Right atrium auricular region (tissue), 2 donors: ENCODE results near the gene GYPC. TPM values are rescaled to one million over a fixed set of nuclear protein-coding genes. Genes with fewer than 3 reads are reported as not detected.
"Not testable (repeated sequence)": the region's sequence is repeated elsewhere in the genome, so short reads cannot be mapped to it uniquely, and the experiment has no call there.

Experiments used
- DNase-seq: peaks from one replicate; pipeline ENCODE4 v3.0.0-alpha.2; 2019; ENCODE audit warnings: low spot score
- H3K27ac ChIP-seq, 2 donors: fragments of 200-600 bp; sonication (generic); 1 replicate in 1 of 2; 2 replicates in 1 of 2; pipeline ENCODE4 v1.5.1; 2016 to 2019
- H3K27me3 ChIP-seq, 2 donors: fragments of 200-600 bp; sonication (generic); one replicate each; pipeline versions ENCODE4 v1.5.1 to v1.6.0; 2017 to 2019
- H3K36me3 ChIP-seq: fragments of 200-600 bp; sonication (generic); one replicate; pipeline ENCODE4 v1.5.1; 2016
- H3K4me1 ChIP-seq, 2 donors: fragments of 200-600 bp; sonication (generic); one replicate each; pipeline versions ENCODE4 v1.5.1 to v1.6.0; 2017 to 2019
- H3K4me3 ChIP-seq, 2 donors: fragments of 200-600 bp; sonication (generic); 1 replicate in 1 of 2; 2 replicates in 1 of 2; pipeline ENCODE4 v1.5.1; 2017 to 2019; ENCODE audit warnings: mild to moderate bottlenecking in 1 of 2, moderate library complexity in 1 of 2
- H3K9me3 ChIP-seq, 2 donors: fragments of 200-600 bp; sonication (generic); one replicate each; pipeline ENCODE4 v1.5.1; 2019
- total RNA-seq, 2 donors: library from RNA; depleted of rRNA; stranded (reverse); fragments of >200 nt; gene quantifications; one replicate each; pipeline ENCODE4 v1.1.0, GENCODE V29; 2016
- TF ChIP-seq, protein P1 (sequence below), 2 donors: fragments of 200-600 bp; sonication (generic); IDR thresholded peaks; one replicate each; pipeline ENCODE4 v1.5.1; 2019; ENCODE audit warnings: antibody characterized with exemption in 2 of 2

The GYPC gene
- total RNA-seq, 2 donors from 2014 or later: 53.8 to 74.9 TPM

DNA sequence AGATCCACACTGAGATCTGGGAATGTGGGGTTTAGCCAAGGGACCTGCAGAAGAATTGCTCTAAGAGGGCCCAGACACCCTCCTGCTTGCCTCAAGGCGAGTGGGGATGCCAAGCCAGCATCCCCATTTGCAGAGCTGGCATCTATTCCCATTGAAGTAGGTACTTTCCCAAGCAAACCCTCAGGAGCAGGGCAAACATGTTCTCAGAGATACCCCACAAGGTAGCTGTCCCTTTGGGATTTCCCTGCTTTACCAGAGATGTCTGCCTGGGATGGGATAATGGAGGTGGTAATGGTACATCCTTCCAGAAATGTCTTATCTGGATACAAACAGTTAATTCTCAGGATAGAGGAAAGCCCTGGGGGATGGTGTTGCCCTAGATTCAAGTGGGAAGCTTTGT lies 51.2 kb downstream of the GYPC start:
- TF ChIP-seq, protein P1, sequence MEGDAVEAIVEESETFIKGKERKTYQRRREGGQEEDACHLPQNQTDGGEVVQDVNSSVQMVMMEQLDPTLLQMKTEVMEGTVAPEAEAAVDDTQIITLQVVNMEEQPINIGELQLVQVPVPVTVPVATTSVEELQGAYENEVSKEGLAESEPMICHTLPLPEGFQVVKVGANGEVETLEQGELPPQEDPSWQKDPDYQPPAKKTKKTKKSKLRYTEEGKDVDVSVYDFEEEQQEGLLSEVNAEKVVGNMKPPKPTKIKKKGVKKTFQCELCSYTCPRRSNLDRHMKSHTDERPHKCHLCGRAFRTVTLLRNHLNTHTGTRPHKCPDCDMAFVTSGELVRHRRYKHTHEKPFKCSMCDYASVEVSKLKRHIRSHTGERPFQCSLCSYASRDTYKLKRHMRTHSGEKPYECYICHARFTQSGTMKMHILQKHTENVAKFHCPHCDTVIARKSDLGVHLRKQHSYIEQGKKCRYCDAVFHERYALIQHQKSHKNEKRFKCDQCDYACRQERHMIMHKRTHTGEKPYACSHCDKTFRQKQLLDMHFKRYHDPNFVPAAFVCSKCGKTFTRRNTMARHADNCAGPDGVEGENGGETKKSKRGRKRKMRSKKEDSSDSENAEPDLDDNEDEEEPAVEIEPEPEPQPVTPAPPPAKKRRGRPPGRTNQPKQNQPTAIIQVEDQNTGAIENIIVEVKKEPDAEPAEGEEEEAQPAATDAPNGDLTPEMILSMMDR (IDR thresholded peaks at IDR 0.05): no peak
- H3K27me3 ChIP-seq: no peaks in the 10 kb centered on the region
- no peak overlapping the region for H3K4me3 ChIP-seq
- no peak overlapping the region for H3K27ac ChIP-seq
- peaks cover 0 to 10% of the 10 kb centered on the region in 2 donors for H3K4me1 ChIP-seq
- peak; percentile 5 for DNase-seq
- no peaks in the 10 kb centered on the region for H3K9me3 ChIP-seq
- no peaks in the 10 kb centered on the region for H3K36me3 ChIP-seq

DNA sequence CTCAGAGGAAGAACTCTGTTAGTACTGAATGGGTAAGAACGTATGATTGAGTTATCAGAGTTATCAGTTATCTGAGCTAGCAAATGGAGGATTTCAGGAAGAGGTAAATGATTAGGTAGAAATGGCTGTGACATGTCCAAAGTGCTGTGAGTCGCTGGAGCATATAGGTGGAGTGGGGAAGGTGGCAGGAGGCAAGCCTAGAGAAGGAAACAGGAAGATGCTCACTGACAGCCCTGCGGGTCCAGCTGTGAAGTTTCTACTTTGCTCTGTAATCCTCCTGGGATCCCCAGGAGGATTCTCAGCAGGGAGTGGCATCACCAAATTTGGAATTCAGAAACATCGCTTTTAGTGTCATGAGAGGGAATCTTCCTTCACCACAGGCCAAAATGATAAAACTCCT lies 52.0 kb downstream of the GYPC start:
- DNase-seq: peak; percentile 28
- no peaks in the 10 kb centered on the region for H3K9me3 ChIP-seq
- H3K4me3 ChIP-seq: no peak overlapping the region
- H3K27ac ChIP-seq: no peak overlapping the region
- peaks cover 0 to 10% of the 10 kb centered on the region in 2 donors for H3K4me1 ChIP-seq
- H3K27me3 ChIP-seq: no peaks in the 10 kb centered on the region
- TF ChIP-seq, protein P1 (IDR thresholded peaks at IDR 0.05): no peak
- H3K36me3 ChIP-seq: no peaks in the 10 kb centered on the region

DNA sequence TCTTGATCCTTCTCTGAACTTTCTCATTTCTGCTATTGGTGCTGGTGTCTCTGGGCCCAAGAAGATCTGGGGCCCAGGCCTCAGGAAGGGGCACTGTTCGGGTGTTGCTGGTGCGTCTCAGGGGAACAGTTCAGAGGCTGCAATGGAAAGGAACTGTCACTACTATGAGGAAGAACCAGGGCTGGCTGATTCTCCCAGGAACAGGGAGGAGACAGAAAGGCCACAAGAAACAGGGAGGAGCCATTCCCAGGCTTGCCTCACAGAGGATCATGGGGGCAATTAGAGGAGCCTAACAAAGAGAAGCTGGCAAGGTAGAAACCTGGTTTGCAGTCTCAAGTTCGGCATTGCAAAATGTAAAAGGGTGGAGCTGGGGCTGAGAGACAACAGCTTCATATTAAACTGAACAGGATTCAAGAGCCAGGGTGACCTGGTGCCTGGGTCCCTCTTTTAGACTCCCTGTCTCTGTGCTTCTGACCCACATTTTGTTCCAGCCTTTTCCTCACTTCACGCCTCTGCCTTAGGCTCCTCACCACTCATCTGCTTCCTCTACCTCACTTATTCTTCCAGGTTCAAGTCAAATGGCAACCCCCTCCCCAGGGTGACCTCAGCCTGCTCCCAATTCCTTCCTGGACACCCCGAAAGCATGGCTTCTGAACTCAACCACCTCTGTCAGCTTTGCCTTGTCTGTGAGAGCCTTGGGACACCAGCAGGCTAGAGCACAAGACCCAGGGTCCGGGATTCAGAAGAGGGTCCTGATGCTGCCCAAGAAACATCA lies 58.4 kb downstream of the GYPC start:
- Histone ChIP-seq H3K36me3 (no peaks in the 10 kb centered on the region), H3K4me1 (peaks cover 0 to 5% of the 10 kb centered on the region in 2 donors), H3K27ac (no peak overlapping the region), H3K9me3 (no peaks in the 10 kb centered on the region), H3K4me3 (no peak overlapping the region), H3K27me3 (no peaks in the 10 kb centered on the region)
- TF ChIP-seq, protein P1 (IDR thresholded peaks at IDR 0.05): no peak
- DNase-seq: peak; percentile 58

DNA sequence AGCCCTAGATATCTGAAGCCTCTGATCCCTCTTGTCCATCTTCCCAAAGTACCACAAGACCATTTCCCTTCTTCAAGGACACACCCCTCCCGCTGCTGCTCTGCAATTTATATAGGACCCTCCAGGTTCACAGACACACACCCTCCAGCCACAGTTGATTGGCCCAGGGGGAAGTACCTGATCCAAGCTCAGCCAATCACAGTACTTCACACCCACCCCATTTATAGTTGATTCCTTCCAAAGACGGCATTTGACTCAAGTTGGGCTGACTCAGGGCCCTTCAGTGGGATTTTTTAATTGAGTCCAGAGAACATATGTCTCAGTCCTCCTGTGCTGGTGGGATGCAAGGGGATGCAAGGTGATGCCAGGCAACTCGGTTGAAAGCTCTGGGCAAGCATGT lies 59.2 kb downstream of the GYPC start:
- DNase-seq: peak; percentile 2

DNA sequence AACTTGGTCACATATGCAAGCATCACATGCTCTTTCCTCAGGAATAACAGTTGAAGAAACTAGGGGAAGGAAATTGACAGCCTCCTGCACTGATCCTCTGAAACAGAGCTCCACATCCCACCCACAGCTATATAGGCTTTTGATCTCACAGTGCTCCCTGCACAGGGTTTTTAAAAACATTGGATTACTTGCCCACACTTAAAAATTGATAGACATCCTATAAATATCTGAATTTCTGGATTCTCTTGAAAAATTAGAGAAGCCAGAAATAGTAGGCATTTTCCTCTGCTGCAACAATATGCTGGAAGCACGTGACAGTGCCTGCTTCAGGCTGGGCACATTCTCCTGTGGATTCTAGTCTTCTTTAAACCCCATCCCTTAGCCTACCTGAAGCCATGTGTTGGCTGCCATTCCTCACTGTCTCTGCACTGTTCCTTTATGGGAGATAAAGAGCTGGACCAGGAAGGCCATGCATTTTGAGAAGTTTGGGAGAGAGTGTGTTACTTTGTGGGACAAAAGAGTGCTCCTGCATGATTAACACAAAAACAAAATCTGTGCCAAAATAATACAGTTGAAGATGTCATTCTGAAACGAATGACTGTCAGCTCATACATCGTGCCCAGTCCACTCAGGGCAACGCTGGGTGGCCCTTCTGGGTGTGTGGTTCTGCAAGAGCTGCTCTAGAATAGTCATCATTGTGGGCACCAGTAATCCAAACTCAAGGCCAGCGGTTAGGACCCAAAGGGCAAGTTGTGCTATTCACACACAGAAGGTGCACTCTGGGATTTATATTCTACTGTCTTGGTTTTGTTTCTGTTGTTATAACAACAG lies 59.8 kb downstream of the GYPC start:
- Histone ChIP-seq H3K27me3 (no peaks in the 10 kb centered on the region), H3K36me3 (no peaks in the 10 kb centered on the region), H3K9me3 (no peaks in the 10 kb centered on the region), H3K27ac (no peak overlapping the region), H3K4me1 (peaks cover 0 to 17% of the 10 kb centered on the region in 2 donors), H3K4me3 (no peak overlapping the region)
- TF ChIP-seq, protein P1 (IDR thresholded peaks at IDR 0.05): no peak
- DNase-seq: peak; percentile 51

More for the DNA sequence above, 59.2 kb downstream of the GYPC start:
- H3K27me3 ChIP-seq: no peaks in the 10 kb centered on the region
- H3K9me3 ChIP-seq: no peaks in the 10 kb centered on the region
- H3K4me1 ChIP-seq: peaks cover 0 to 12% of the 10 kb centered on the region in 2 donors
- H3K4me3 ChIP-seq: no peak overlapping the region
- H3K27ac ChIP-seq: no peak overlapping the region
- TF ChIP-seq, protein P1 (IDR thresholded peaks at IDR 0.05): no peak
- no peaks in the 10 kb centered on the region for H3K36me3 ChIP-seq

DNA sequence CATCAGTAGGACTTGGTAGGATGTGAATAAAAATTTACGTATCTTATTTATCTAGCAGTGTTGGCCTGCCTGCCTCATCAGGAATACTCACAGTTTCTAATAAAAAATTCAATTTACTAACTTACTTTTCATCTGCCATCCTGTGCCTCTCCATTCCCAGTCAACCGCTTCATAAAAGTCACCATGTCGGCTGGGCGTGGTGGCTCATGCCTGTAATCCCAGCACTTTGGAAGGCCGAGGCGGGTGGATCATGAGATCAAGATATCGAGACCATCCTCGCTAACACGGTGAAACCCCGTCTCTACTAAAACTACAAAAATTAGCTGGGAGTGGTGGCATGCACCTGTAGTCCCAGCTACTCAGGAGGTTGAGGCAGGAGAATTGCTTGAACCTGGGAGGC lies 61.3 kb downstream of the GYPC start:
- peak; percentile 36 for DNase-seq
- not testable (repeated sequence) for H3K27me3 ChIP-seq, H3K27ac ChIP-seq, H3K36me3 ChIP-seq, H3K4me3 ChIP-seq, H3K9me3 ChIP-seq
- peaks cover 0 to 17% of the 10 kb centered on the region in 2 donors for H3K4me1 ChIP-seq
